ENCODE results near the gene ACP5. TPM values are rescaled to one million over a fixed set of nuclear protein-coding genes. Genes with fewer than 3 reads are reported as not detected.

ACP5 gene
- total RNA-seq, 1 donor, result 17.5 TPM

GRCh38 chr19:11563532-11563931 is 13.9 kb downstream of the ACP5 start:
- H3K4me1 ChIP-seq (ENCODE audit: insufficient read depth, low read length), result peaks cover 45% of the 10 kb centered on the region

GRCh38 chr19:11560404-11561051 is 16.9 kb downstream of the ACP5 start:
- Histone ChIP-seq H3K27me3 (ENCODE audit: insufficient read depth, low read length) (no peaks in the 10 kb centered on the region), H3K4me3 (ENCODE audit: low read length) (no peak overlapping the region), H3K9me3 (ENCODE audit: low read depth, low read length) (no peaks in the 10 kb centered on the region), H3K4me1 (ENCODE audit: insufficient read depth, low read length) (peaks cover 46% of the 10 kb centered on the region)

More at GRCh38 chr19:11563532-11563931, 13.9 kb downstream of the ACP5 start:
- no peaks in the 10 kb centered on the region for H3K9me3 ChIP-seq (ENCODE audit: low read depth, low read length)
- H3K27me3 ChIP-seq (ENCODE audit: insufficient read depth, low read length), result no peaks in the 10 kb centered on the region
- no peak overlapping the region for H3K4me3 ChIP-seq (ENCODE audit: low read length)

- H3K4me3 ChIP-seq (ENCODE audit: low read length), result peak within 1 kb of the TSS; percentile 80
- no peaks in the 10 kb centered on the region for H3K9me3 ChIP-seq (ENCODE audit: low read depth, low read length)
- no peaks in the 10 kb centered on the region for H3K27me3 ChIP-seq (ENCODE audit: insufficient read depth, low read length)
- peaks cover 43% of the 10 kb centered on the region for H3K4me1 ChIP-seq (ENCODE audit: insufficient read depth, low read length)
Measured at GRCh38 chr19:11558881-11559828, 18.3 kb downstream of the ACP5 start, which contains the start of gene ELOF1. Gene ELOF1 (minus strand): TSS chr19:11559230. CDS start chr19:11554347, 4,883 bp downstream.

GRCh38 chr19:11556634-11557420 is 20.6 kb downstream of the ACP5 start:
- no peaks in the 10 kb centered on the region for H3K27me3 ChIP-seq (ENCODE audit: insufficient read depth, low read length)
- peaks cover 35% of the 10 kb centered on the region for H3K4me1 ChIP-seq (ENCODE audit: insufficient read depth, low read length)
- no peak overlapping the region for H3K4me3 ChIP-seq (ENCODE audit: low read length)
- no peaks in the 10 kb centered on the region for H3K9me3 ChIP-seq (ENCODE audit: low read depth, low read length)

- Histone ChIP-seq H3K27me3 (ENCODE audit: insufficient read depth, low read length) (no peaks in the 10 kb centered on the region), H3K4me3 (ENCODE audit: low read length) (no peak overlapping the region), H3K9me3 (ENCODE audit: low read depth, low read length) (no peaks in the 10 kb centered on the region), H3K4me1 (ENCODE audit: insufficient read depth, low read length) (peaks cover 27% of the 10 kb centered on the region)
Measured at GRCh38 chr19:11555246-11555645, 22.2 kb downstream of the ACP5 start.

- H3K27me3 ChIP-seq (ENCODE audit: insufficient read depth, low read length), result no peaks in the 10 kb centered on the region
- H3K4me3 ChIP-seq (ENCODE audit: low read length), result no peak overlapping the region
- H3K4me1 ChIP-seq (ENCODE audit: insufficient read depth, low read length), result peaks cover 17% of the 10 kb centered on the region
- no peaks in the 10 kb centered on the region for H3K9me3 ChIP-seq (ENCODE audit: low read depth, low read length)
Measured at GRCh38 chr19:11554160-11554559, 23.3 kb downstream of the ACP5 start.

GRCh38 chr19:11552666-11553372 is 24.6 kb downstream of the ACP5 start:
- H3K9me3 ChIP-seq (ENCODE audit: low read depth, low read length), result no peaks in the 10 kb centered on the region
- peaks cover 7% of the 10 kb centered on the region for H3K4me1 ChIP-seq (ENCODE audit: insufficient read depth, low read length)
- H3K27me3 ChIP-seq (ENCODE audit: insufficient read depth, low read length), result no peaks in the 10 kb centered on the region
- H3K4me3 ChIP-seq (ENCODE audit: low read length), result no peak overlapping the region

GRCh38 chr19:11551603-11552235 is 25.7 kb downstream of the ACP5 start:
- Histone ChIP-seq H3K27me3 (ENCODE audit: insufficient read depth, low read length) (no peaks in the 10 kb centered on the region), H3K4me1 (ENCODE audit: insufficient read depth, low read length) (no peaks in the 10 kb centered on the region), H3K4me3 (ENCODE audit: low read length) (no peak overlapping the region), H3K9me3 (ENCODE audit: low read depth, low read length) (no peaks in the 10 kb centered on the region)

- H3K4me1 ChIP-seq (ENCODE audit: insufficient read depth, low read length), result no peaks in the 10 kb centered on the region
- H3K4me3 ChIP-seq (ENCODE audit: low read length), result no peak overlapping the region
- no peaks in the 10 kb centered on the region for H3K9me3 ChIP-seq (ENCODE audit: low read depth, low read length)
- H3K27me3 ChIP-seq (ENCODE audit: insufficient read depth, low read length), result no peaks in the 10 kb centered on the region
Measured at GRCh38 chr19:11550265-11550664, 27.2 kb downstream of the ACP5 start.

GRCh38 chr19:11549386-11549953 is 28.0 kb downstream of the ACP5 start:
- H3K27me3 ChIP-seq (ENCODE audit: insufficient read depth, low read length), result no peaks in the 10 kb centered on the region
- no peaks in the 10 kb centered on the region for H3K9me3 ChIP-seq (ENCODE audit: low read depth, low read length)
- no peaks in the 10 kb centered on the region for H3K4me1 ChIP-seq (ENCODE audit: insufficient read depth, low read length)
- no peak overlapping the region for H3K4me3 ChIP-seq (ENCODE audit: low read length)

GRCh38 chr19:11547929-11548700 is 29.3 kb downstream of the ACP5 start:
- Histone ChIP-seq H3K27me3 (ENCODE audit: insufficient read depth, low read length) (no peaks in the 10 kb centered on the region), H3K4me1 (ENCODE audit: insufficient read depth, low read length) (no peaks in the 10 kb centered on the region), H3K4me3 (ENCODE audit: low read length) (no peak overlapping the region), H3K9me3 (ENCODE audit: low read depth, low read length) (no peaks in the 10 kb centered on the region)

GRCh38 chr19:11541238-11541637 is 36.2 kb downstream of the ACP5 start:
- peaks cover 6% of the 10 kb centered on the region for H3K27me3 ChIP-seq (ENCODE audit: insufficient read depth, low read length)
- H3K4me3 ChIP-seq (ENCODE audit: low read length), result no peak overlapping the region
- peaks cover 6% of the 10 kb centered on the region for H3K4me1 ChIP-seq (ENCODE audit: insufficient read depth, low read length)
- no peaks in the 10 kb centered on the region for H3K9me3 ChIP-seq (ENCODE audit: low read depth, low read length)

- peaks cover 6% of the 10 kb centered on the region for H3K27me3 ChIP-seq (ENCODE audit: insufficient read depth, low read length)
- H3K4me1 ChIP-seq (ENCODE audit: insufficient read depth, low read length), result peaks cover 12% of the 10 kb centered on the region
- no peaks in the 10 kb centered on the region for H3K9me3 ChIP-seq (ENCODE audit: low read depth, low read length)
- no peak overlapping the region for H3K4me3 ChIP-seq (ENCODE audit: low read length)
Measured at GRCh38 chr19:11540645-11541044, 36.8 kb downstream of the ACP5 start.
